IMR-90 (cell line): ENCODE results near the gene RBMS3. TPM values are rescaled to one million over a fixed set of nuclear protein-coding genes. Genes with fewer than 3 reads are reported as not detected.
A peak's percentile ranks its signal among the peaks of the same experiment; 100 is the strongest.

Experiments used
- ATAC-seq: fragments of 200-7000 bp; cut with Tn5 transposase; 2 replicates; pipeline ENCODE4 v1.9.1; 2020; ENCODE audit warnings: low read depth, mild to moderate bottlenecking, moderate library complexity
- BruUV-seq: library from RNA; stranded (reverse); fragments of 400-500 nt; replicated peaks from 2 replicates; lab custom pipeline; 2021; lab: Mats Ljungman, UMichigan
- CTCF ChIA-PET: fragments of 300-600 bp; formaldehyde crosslinking; extraction: SDS; loops from one replicate; lab custom pipeline; 2021; ENCODE audit warnings: antibody characterized with exemption; lab: Yijun Ruan, JAX
- POLR2A ChIA-PET: fragments of 300-600 bp; sonication (Branson Sonifier 250); formaldehyde crosslinking; loops from one replicate; lab custom pipeline; 2022; ENCODE audit warnings: antibody characterized with exemption; ENCODE audit not compliant: unreplicated experiment; lab: Charles Lee
- DNase-seq: peaks from one replicate; pipeline ENCODE4 v3.0.0; 2013
- H2AFZ ChIP-seq: replicated peaks from 2 replicates; pipeline ENCODE3; 2013; ENCODE audit warnings: low read length, mild to moderate bottlenecking; ENCODE audit not compliant: poor library complexity
- H2AK5ac ChIP-seq: 2 replicates; pipeline ENCODE4 v1.6.1; 2013; ENCODE audit warnings: low read depth, low read length, inconsistent platforms
- H2AK9ac ChIP-seq: replicated peaks from 2 replicates; pipeline ENCODE3; 2013; ENCODE audit warnings: mild to moderate bottlenecking, low read depth, low read length, moderate library complexity; ENCODE audit not compliant: poor library complexity
- H2BK120ac ChIP-seq: 2 replicates; pipeline ENCODE4 v1.6.1; 2013; ENCODE audit warnings: low read depth, low read length, inconsistent platforms
- H2BK15ac ChIP-seq: 3 replicates; pipeline ENCODE4 v1.6.1; 2013; ENCODE audit warnings: low read depth, low read length, inconsistent platforms
- H2BK20ac ChIP-seq: 2 replicates; pipeline ENCODE4 v1.6.1; 2013; ENCODE audit warnings: low read depth, mild to moderate bottlenecking, inconsistent platforms, low read length, moderate library complexity
- H2BK5ac ChIP-seq: 2 replicates; pipeline ENCODE4 v1.6.1; 2013; ENCODE audit warnings: mild to moderate bottlenecking, low read depth, low read length, inconsistent platforms; ENCODE audit not compliant: poor library complexity, severe bottlenecking
- H3K14ac ChIP-seq: replicated peaks from 2 replicates; pipeline ENCODE4 v1.6.1; 2013; ENCODE audit warnings: low read depth, low read length, inconsistent platforms
- H3K18ac ChIP-seq: 2 replicates; pipeline ENCODE4 v1.6.1; 2013; ENCODE audit warnings: low read depth, low read length, control low read depth
- H3K23ac ChIP-seq: 2 replicates; pipeline ENCODE4 v1.6.1; 2013; ENCODE audit warnings: low read depth, low read length, inconsistent platforms
- H3K27ac ChIP-seq: 2 replicates; pipeline ENCODE4 v1.5.1; 2013; ENCODE audit warnings: mild to moderate bottlenecking, control low read depth, low read length; ENCODE audit not compliant: insufficient read depth
- H3K27me3 ChIP-seq: 2 replicates; pipeline ENCODE4 v1.6.1; 2013; ENCODE audit warnings: low read length; ENCODE audit not compliant: control insufficient read depth, insufficient read depth
- H3K36me3 ChIP-seq: 2 replicates; pipeline ENCODE4 v1.6.1; 2013; ENCODE audit warnings: low read length, mixed read lengths; ENCODE audit not compliant: control insufficient read depth, insufficient read depth
- H3K4ac ChIP-seq: 2 replicates; pipeline ENCODE4 v1.6.1; 2013; ENCODE audit warnings: low read depth, low read length, inconsistent platforms
- H3K4me1 ChIP-seq: 2 replicates; pipeline ENCODE4 v1.6.1; 2013; ENCODE audit warnings: low read length, mixed read lengths; ENCODE audit not compliant: control insufficient read depth, insufficient read depth
- H3K4me2 ChIP-seq: 2 replicates; pipeline ENCODE4 v1.6.1; 2013; ENCODE audit warnings: low read depth, mild to moderate bottlenecking, control low read depth, low read length, moderate library complexity
- H3K4me3 ChIP-seq: 2 replicates; pipeline ENCODE4 v1.5.1; 2013; ENCODE audit warnings: low read depth, mild to moderate bottlenecking, control low read depth, low read length, moderate library complexity; ENCODE audit not compliant: insufficient read depth
- H3K56ac ChIP-seq: 2 replicates; pipeline ENCODE4 v1.6.1; 2013; ENCODE audit warnings: low read length, inconsistent platforms; ENCODE audit not compliant: insufficient read depth; ENCODE audit errors: extremely low read depth
- H3K79me1 ChIP-seq, 2 experiments: 2 replicates each; pipeline ENCODE4 v1.6.1; 2013; ENCODE audit warnings: low read length in 2 of 2, inconsistent platforms in 1 of 2, low read depth in 1 of 2
- H3K9ac ChIP-seq: 2 replicates; pipeline ENCODE4 v1.6.1; 2013; ENCODE audit warnings: low read depth, low read length, control low read depth
- H3K9me1 ChIP-seq: 2 replicates; pipeline ENCODE4 v1.6.1; 2013; ENCODE audit warnings: low read length, inconsistent platforms; ENCODE audit not compliant: insufficient read depth
- H3K9me3 ChIP-seq: 2 replicates; pipeline ENCODE4 v1.6.1; 2013; ENCODE audit warnings: low read length; ENCODE audit not compliant: control insufficient read depth, insufficient read depth
- H4K20me1 ChIP-seq: 2 replicates; pipeline ENCODE4 v1.6.1; 2013; ENCODE audit warnings: low read length, inconsistent platforms; ENCODE audit not compliant: insufficient read depth
- H4K5ac ChIP-seq: 2 replicates; pipeline ENCODE4 v1.6.1; 2013; ENCODE audit warnings: mild to moderate bottlenecking, low read depth, low read length, control low read depth
- H4K8ac ChIP-seq, 2 experiments: 2 replicates each; pipeline ENCODE4 v1.6.1; 2013; ENCODE audit warnings: low read depth in 2 of 2, low read length in 2 of 2, control low read depth in 1 of 2, inconsistent platforms in 1 of 2
- H4K91ac ChIP-seq: 2 replicates; pipeline ENCODE4 v1.6.1; 2013; ENCODE audit warnings: low read depth, low read length, inconsistent platforms; ENCODE audit not compliant: insufficient read depth
- BHLHE40 ChIP-seq: fragments of 150-350 bp; IDR thresholded peaks from 2 replicates; pipeline ENCODE4 v1.6.1; 2016; ENCODE audit warnings: mild to moderate bottlenecking, low read depth, low read length
- CHD1 ChIP-seq: IDR thresholded peaks from 2 replicates; pipeline ENCODE4 v1.6.1; 2012; ENCODE audit warnings: low read depth, low read length, improper control_type of control experiment
- CTCF ChIP-seq: conservative IDR thresholded peaks from 2 replicates; pipeline ENCODE4 v1.5.1; 2012; ENCODE audit warnings: mild to moderate bottlenecking, low read depth, low read length, improper control_type of control experiment
- NFE2L2 ChIP-seq: fragments of 150-350 bp; IDR thresholded peaks from 2 replicates; pipeline ENCODE4 v1.6.1; 2016; ENCODE audit warnings: low read depth, mild to moderate bottlenecking, low read length
- WGBS, 2 experiments: methylation state at CpG; one replicate each; pipeline versions ENCODE4 v1.1.5 to v1.1.7; 2013; ENCODE audit warnings: missing lambda C conversion rate in 2 of 2; ENCODE audit not compliant: insufficient read length in 1 of 2; ENCODE audit errors: extremely low coverage in 2 of 2; 5-methylcytosine and 5-hydroxymethylcytosine counted together
- dilution Hi-C: fragments of 300-500 bp; cut with HindIII; formaldehyde crosslinking; loops from one replicate; pipeline ENCODE4 v1.14.3; 2018; ENCODE audit warnings: low sequenced_read_pairs; ENCODE audit not compliant: unreplicated experiment
- in situ Hi-C: fragments of 300-500 bp; cut with MboI; formaldehyde crosslinking; loops from 3 replicates; pipeline ENCODE4 v1.14.3; 2019; ENCODE audit warnings: low sequenced_read_pairs, inconsistent platforms, mixed read lengths
- intact Hi-C: fragments of 100-400 bp; cut with micrococcal nuclease; formaldehyde crosslinking; loops from 2 replicates; pipeline ENCODE4 v1.10.0; 2022
- polyA plus RNA-seq, 3 experiments: library from polyadenylated mRNA; depleted of rRNA; stranded (reverse); fragments of >200 nt; gene quantifications; 2 replicates each; pipeline ENCODE4 v1.2.3, GENCODE V29; 2012; ENCODE audit warnings: low replicate concordance in 1 of 3
- total RNA-seq: library from RNA; depleted of rRNA; stranded (reverse); fragments of >200 nt; gene quantifications from 2 replicates; pipeline ENCODE4 v1.2.3, GENCODE V29; 2012

Gene RBMS3
- total and polyA plus RNA-seq, 2 of the 4 experiments (the other 2 are of a cell fraction), result 15.2 to 127 TPM

- H3K9me3 ChIP-seq, result peaks cover 2% of the 10 kb centered on the region; the same call in 1 of the 2 replicates
- no peak overlapping the region for H3K9ac ChIP-seq
- no peaks in the 10 kb centered on the region for H3K9me1 ChIP-seq
- DNase-seq, result peak; percentile 47
- H2BK120ac ChIP-seq, result no peak overlapping the region
- no peak overlapping the region for H4K8ac ChIP-seq
- H3K23ac ChIP-seq, result no peak overlapping the region
- H3K14ac ChIP-seq, result no peak overlapping the region
- no peak overlapping the region for H2BK20ac ChIP-seq
- H2AFZ ChIP-seq, result no peak overlapping the region
- ChIA-PET POLR2A (no interaction called here), CTCF (no interaction called here)
- no peak overlapping the region for H3K56ac ChIP-seq
- H3K27ac ChIP-seq, result no peak overlapping the region
- no peak overlapping the region for H4K91ac ChIP-seq
- no CpG with 5 or more reads among the region's 1 CpG for WGBS, 2 experiments
- no peaks in the 10 kb centered on the region for H3K27me3 ChIP-seq
- no peaks in the 10 kb centered on the region for H4K20me1 ChIP-seq
- H2BK5ac ChIP-seq, result no peak overlapping the region
- in situ Hi-C loops (no loop called here), intact Hi-C loops (loop anchor here (5.0 kb wide), 1 partner anchor 408 kb away; no protein-coding TSS in a partner anchor), dilution Hi-C loops (no loop called here)
- no peak overlapping the region for H3K4ac ChIP-seq
- no peak overlapping the region for H3K4me2 ChIP-seq
- no peak overlapping the region for H3K18ac ChIP-seq
- H3K36me3 ChIP-seq, result no peaks in the 10 kb centered on the region; the same call in 1 of the 2 replicates
- no peak overlapping the region for H2BK15ac ChIP-seq
- no peaks in the 10 kb centered on the region for H3K79me1 ChIP-seq
- no peaks in the 10 kb centered on the region for H3K4me1 ChIP-seq
- no peak overlapping the region for H2AK5ac ChIP-seq
- H4K5ac ChIP-seq, result no peak overlapping the region
- TF ChIP-seq BHLHE40 (no peak), NFE2L2 (no peak), CHD1 (no peak), CTCF (no peak)
- no TSS peak for BruUV-seq
- no peak overlapping the region for H3K4me3 ChIP-seq
- no peak for ATAC-seq
- H2AK9ac ChIP-seq, result no peak overlapping the region
Observed at GRCh38 chr3:29789686-29790085, 508.8 kb downstream of the RBMS3 start.
